ENCODE measurements around the gene VAV2.

Gene VAV2

DNA sequence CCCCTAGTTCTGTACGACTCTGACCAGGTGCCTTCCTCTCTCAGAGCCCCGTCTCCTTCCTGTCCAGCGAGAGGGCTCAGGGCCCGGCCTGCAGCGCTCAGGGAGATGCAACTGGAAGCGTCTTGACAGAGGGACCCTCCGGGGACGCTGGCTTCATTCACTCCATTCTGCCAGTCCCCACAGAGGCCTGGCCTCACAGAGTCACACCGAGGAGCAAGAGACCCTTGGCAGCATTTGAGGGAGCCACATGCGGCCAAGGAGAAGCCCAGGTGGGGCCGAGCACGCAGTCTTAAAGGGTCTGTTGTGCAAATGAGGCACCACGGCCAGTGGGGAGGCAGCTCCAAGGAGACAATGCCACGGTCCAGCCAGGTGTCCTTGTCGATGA, 167.3 kb downstream of the VAV2 start:
- Histone ChIP-seq H3K4me3 (ENCODE audit: extremely low read depth, insufficient read depth, low read length, poor library complexity, severe bottlenecking) (no peak overlapping the region), H3K36me3 (ENCODE audit: control insufficient read depth, insufficient read depth, low read length) (peaks cover 20% of the 10 kb centered on the region), H3K27ac (ENCODE audit: low read depth, low read length, severe bottlenecking) (no peak overlapping the region), H3K9me3 (ENCODE audit: control insufficient read depth, low read length) (no peaks in the 10 kb centered on the region), H3K4me1 (ENCODE audit: control insufficient read depth, insufficient read depth, low read length, poor library complexity, severe bottlenecking) (peaks cover 15% of the 10 kb centered on the region)
- WGBS, 2 experiments (ENCODE audit: insufficient coverage in 2 of 2): 81% methylated on average over 11 to 14 of the region's 15 CpGs

DNA sequence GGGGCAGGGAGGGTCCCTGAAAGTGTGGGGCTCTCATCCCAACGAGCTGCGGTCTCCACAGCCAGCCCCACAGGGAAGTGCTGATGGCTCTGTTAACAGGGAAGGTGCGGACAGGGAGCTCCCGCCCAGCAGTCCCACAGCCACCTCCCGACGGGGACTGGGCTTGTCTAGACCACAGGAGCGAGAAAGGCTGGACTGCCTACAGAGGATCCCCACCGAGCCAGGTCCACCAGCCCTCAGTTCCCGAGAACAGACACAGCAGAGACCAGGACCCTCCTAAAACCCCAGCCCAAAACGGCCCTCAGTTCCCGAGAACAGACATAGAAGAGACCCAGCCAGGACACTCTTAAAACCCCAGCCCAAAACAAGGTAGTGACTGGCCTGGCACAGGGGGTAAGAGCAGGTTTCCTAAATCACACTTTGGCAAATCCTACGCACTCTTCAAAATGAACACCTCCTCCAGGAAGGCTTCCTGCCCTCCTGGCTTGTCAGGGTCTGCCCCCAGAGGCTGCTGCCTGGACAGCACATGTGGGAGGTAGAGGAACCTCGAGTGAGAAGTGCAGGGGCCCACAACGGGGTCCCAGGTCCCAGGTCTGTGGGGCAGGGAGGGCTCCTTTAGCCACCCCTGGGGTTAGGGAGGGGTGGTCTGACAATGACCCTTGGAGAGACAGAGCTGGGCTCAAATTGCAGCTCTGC, 167.9 kb downstream of the VAV2 start:
- Histone ChIP-seq H3K9me3 (ENCODE audit: control insufficient read depth, low read length) (no peaks in the 10 kb centered on the region), H3K4me1 (ENCODE audit: control insufficient read depth, insufficient read depth, low read length, poor library complexity, severe bottlenecking) (peaks cover 15% of the 10 kb centered on the region), H3K36me3 (ENCODE audit: control insufficient read depth, insufficient read depth, low read length) (peaks cover 17% of the 10 kb centered on the region), H3K27ac (ENCODE audit: low read depth, low read length, severe bottlenecking) (no peak overlapping the region), H3K4me3 (ENCODE audit: extremely low read depth, insufficient read depth, low read length, poor library complexity, severe bottlenecking) (no peak overlapping the region)
- 80 to 88% methylated on average over 12 to 14 of the region's 14 CpGs for WGBS, 2 experiments (ENCODE audit: insufficient coverage in 2 of 2)

DNA sequence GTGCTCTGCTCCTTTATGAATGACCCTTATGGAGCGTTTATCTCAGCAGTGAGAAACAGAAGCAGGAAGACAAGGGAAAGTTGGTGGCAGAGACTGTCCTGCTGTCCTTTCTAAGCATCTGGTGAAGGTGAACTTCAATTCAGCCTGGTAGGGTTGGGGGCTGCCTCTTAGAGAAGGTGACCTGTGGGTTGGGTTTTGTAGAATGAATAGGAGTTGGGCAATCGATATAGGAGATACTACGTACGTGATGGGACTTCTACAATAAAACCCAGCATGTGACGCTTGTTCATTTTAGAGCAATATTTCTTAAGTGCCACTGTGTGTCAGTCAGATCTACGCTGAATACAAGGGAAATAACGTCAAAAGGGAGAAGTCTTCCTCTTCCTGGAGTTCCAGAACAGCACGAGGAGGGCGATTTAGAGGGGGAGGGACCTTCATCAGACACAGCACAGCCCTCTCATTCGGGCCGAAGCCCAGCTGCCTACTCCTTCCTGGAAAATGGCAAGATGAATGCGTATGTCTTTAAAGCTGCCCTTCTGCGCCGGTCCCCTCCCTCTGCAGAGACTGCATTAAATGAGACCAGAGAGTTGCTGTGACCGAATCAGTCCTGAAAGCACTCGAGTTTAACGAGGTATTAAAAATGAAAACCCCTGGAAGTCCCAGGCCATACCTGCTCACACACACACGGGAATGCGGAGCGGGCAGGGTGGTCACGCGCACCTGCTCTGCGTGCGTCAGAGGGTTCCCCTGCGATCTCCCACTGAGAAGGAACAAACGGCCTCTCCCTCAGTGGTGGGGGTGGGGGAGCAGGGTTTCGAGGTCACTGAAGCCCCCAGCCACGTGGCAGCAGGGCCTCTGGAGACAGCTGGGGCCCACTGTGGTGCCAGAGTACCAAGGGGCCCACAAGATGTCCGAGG, 168.7 kb downstream of the VAV2 start:
- peaks cover 15% of the 10 kb centered on the region for H3K4me1 ChIP-seq (ENCODE audit: control insufficient read depth, insufficient read depth, low read length, poor library complexity, severe bottlenecking)
- no peak overlapping the region for H3K4me3 ChIP-seq (ENCODE audit: extremely low read depth, insufficient read depth, low read length, poor library complexity, severe bottlenecking)
- no peaks in the 10 kb centered on the region for H3K9me3 ChIP-seq (ENCODE audit: control insufficient read depth, low read length)
- 88% methylated on average over 24 of the region's 29 CpGs for WGBS, 2 experiments (ENCODE audit: insufficient coverage in 2 of 2)
- peaks cover 15% of the 10 kb centered on the region for H3K36me3 ChIP-seq (ENCODE audit: control insufficient read depth, insufficient read depth, low read length)
- H3K27ac ChIP-seq (ENCODE audit: low read depth, low read length, severe bottlenecking): no peak overlapping the region

DNA sequence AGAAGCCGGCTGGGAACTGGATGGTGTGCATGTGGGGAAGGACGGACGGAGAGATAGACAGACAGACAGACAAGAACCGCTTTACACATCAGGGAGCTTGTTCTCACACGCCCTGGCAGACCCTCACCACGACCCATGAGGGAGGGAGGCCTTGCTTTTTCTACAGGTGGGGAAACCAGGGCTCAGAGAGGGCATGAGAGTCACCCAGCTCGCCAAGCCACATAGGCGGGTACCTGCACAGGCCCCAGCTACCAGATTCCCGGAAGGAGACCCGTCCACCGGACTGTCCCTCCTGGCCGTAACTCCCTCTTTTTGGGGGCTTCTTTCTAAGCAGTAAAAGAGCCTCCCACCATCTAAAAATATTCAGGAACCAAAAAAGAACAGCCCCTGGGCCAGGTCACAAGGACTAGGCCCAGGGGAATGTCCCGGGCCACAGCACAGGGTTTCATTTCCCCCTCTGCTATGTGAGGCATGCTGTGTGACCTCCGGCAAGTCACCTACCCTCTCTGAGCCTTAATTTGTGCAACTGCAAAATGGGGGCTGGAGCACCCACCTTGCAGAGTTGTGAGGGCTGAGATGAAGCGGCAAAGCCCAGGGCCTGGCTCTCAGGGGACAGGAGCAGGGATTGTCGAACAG, 169.6 kb downstream of the VAV2 start:
- Histone ChIP-seq H3K4me3 (ENCODE audit: extremely low read depth, insufficient read depth, low read length, poor library complexity, severe bottlenecking) (no peak overlapping the region), H3K4me1 (ENCODE audit: control insufficient read depth, insufficient read depth, low read length, poor library complexity, severe bottlenecking) (peaks cover 15% of the 10 kb centered on the region), H3K9me3 (ENCODE audit: control insufficient read depth, low read length) (no peaks in the 10 kb centered on the region), H3K36me3 (ENCODE audit: control insufficient read depth, insufficient read depth, low read length) (peaks cover 19% of the 10 kb centered on the region), H3K27ac (ENCODE audit: low read depth, low read length, severe bottlenecking) (no peak overlapping the region)
- WGBS, 2 experiments (ENCODE audit: insufficient coverage in 2 of 2): 91 to 94% methylated on average over 10 to 16 of the region's 16 CpGs

DNA sequence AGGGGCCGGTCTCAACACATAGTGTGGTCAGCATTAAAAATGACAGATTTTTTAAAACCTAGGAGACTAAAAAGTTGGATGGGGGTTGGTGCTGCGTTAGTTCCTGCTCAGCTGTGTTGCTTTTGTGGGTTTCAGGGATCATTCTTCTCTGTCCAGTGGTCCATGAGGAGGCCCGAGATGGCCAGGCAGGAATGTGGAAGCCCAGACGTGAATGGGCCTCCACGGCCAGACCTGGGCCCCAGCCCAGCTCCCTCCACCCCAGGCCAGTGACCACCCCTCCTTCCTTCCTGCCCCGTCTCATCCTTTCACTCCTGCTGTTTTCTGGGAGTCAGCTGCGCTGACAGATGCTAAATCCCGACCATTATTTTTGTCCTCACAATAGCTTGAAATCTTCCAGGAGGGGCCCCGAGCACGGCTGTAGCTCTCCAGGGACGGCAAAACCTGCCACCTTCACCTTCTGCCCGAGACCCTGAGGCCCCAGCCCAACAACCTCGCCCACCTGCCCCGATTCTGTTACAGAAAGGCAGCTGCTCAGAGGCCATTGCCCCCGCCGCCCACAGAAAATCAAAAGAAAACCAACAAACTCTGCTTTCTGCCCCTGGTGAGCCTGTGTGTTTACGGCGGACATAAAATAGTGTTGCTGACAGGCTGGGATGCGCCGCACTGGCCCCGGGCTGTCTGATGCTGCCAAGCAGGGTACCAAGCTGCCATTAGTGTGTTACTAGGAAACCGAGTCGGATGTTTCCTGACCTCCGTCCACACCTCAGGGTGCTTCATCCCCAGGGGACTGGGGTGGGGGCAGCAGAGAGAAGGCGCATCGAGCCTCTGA, 170.3 kb downstream of the VAV2 start:
- H3K4me1 ChIP-seq (ENCODE audit: control insufficient read depth, insufficient read depth, low read length, poor library complexity, severe bottlenecking): peaks cover 14% of the 10 kb centered on the region
- peak overlapping the region; percentile 23 for H3K27ac ChIP-seq (ENCODE audit: low read depth, low read length, severe bottlenecking)
- H3K36me3 ChIP-seq (ENCODE audit: control insufficient read depth, insufficient read depth, low read length): peaks cover 24% of the 10 kb centered on the region
- no peak overlapping the region for H3K4me3 ChIP-seq (ENCODE audit: extremely low read depth, insufficient read depth, low read length, poor library complexity, severe bottlenecking)
- no peaks in the 10 kb centered on the region for H3K9me3 ChIP-seq (ENCODE audit: control insufficient read depth, low read length)
- WGBS, 2 experiments (ENCODE audit: insufficient coverage in 2 of 2): 87 to 88% methylated on average over 21 to 23 of the region's 26 CpGs

DNA sequence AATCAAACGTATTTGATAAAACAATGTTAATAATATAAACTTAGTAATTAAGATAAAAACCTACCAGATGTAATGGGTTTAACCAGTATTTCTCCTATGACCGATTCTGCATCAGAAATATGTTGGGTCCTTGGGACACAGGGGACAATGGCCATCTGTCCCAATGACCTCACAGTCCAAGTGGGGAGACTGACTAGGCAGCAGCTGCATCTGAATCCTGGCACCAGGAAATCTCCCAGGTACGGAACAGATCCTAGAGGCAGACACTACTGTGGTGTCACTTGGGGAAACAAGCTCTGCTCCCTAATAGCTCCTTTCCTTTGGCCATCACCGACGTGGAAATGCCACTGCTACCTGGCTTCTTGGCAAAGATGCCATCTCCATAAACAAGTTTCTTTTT, 172.2 kb downstream of the VAV2 start:
- H3K36me3 ChIP-seq (ENCODE audit: control insufficient read depth, insufficient read depth, low read length): peaks cover 31% of the 10 kb centered on the region
- 97 to 100% methylated on average over 3 to 4 of the region's 5 CpGs for WGBS, 2 experiments (ENCODE audit: insufficient coverage in 2 of 2)

DNA sequence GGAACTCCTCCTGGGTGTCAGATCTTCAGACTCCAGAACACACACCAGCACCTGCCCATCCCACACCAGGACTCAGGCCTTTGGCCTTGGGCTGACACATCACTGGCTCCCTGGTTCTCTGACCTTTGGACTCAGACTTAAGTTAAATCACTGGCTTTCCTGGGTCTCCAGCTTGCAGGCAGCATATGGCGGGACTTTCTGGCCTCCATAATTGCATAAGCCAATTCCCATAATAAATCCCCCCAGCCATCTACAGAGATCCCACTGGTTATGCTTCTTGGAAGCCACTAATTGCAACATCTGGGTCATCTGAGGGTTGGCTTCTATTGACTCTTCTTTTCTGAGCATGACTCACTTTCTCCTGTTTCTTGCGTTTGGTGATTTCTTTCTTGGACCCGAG, 173.7 kb downstream of the VAV2 start:
- H3K4me3 ChIP-seq (ENCODE audit: extremely low read depth, insufficient read depth, low read length, poor library complexity, severe bottlenecking): no peak overlapping the region
- WGBS, 2 experiments (ENCODE audit: insufficient coverage in 2 of 2): 93 to 97% methylated on average over 3 of the region's 3 CpGs
- H3K36me3 ChIP-seq (ENCODE audit: control insufficient read depth, insufficient read depth, low read length): peaks cover 41% of the 10 kb centered on the region
- no peaks in the 10 kb centered on the region for H3K9me3 ChIP-seq (ENCODE audit: control insufficient read depth, low read length)
- H3K4me1 ChIP-seq (ENCODE audit: control insufficient read depth, insufficient read depth, low read length, poor library complexity, severe bottlenecking): no peaks in the 10 kb centered on the region
- no peak overlapping the region for H3K27ac ChIP-seq (ENCODE audit: low read depth, low read length, severe bottlenecking)

More for the DNA sequence above, 172.2 kb downstream of the VAV2 start:
- Histone ChIP-seq H3K27ac (ENCODE audit: low read depth, low read length, severe bottlenecking) (no peak overlapping the region), H3K4me3 (ENCODE audit: extremely low read depth, insufficient read depth, low read length, poor library complexity, severe bottlenecking) (no peak overlapping the region), H3K4me1 (ENCODE audit: control insufficient read depth, insufficient read depth, low read length, poor library complexity, severe bottlenecking) (no peaks in the 10 kb centered on the region), H3K9me3 (ENCODE audit: control insufficient read depth, low read length) (no peaks in the 10 kb centered on the region)

DNA sequence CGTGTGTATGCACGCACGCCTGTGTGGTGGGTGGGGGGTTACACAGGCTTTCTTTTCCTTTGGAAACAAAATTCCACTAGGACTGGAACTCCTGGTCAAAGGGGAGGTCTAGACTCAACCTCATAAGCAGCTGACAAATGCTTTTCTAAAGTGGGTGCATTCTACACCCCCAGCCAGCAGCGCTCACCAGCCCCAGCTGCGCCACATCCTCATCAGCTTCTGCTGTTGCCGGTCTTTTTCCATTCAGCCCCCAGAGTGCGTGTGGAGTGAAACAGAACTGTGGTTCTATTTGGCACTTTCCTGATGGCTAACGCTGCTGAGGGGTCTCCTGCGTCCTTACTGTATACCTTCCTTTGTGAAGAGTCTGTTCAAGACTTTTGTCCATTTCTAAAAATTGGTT, 176.3 kb downstream of the VAV2 start:
- H3K9me3 ChIP-seq (ENCODE audit: control insufficient read depth, low read length): no peaks in the 10 kb centered on the region
- H3K4me3 ChIP-seq (ENCODE audit: extremely low read depth, insufficient read depth, low read length, poor library complexity, severe bottlenecking): no peak overlapping the region
- 100% methylated on average over 3 to 6 of the region's 9 CpGs for WGBS, 2 experiments (ENCODE audit: insufficient coverage in 2 of 2)
- H3K4me1 ChIP-seq (ENCODE audit: control insufficient read depth, insufficient read depth, low read length, poor library complexity, severe bottlenecking): no peaks in the 10 kb centered on the region
- H3K36me3 ChIP-seq (ENCODE audit: control insufficient read depth, insufficient read depth, low read length): peaks cover 37% of the 10 kb centered on the region
- H3K27ac ChIP-seq (ENCODE audit: low read depth, low read length, severe bottlenecking): no peak overlapping the region

DNA sequence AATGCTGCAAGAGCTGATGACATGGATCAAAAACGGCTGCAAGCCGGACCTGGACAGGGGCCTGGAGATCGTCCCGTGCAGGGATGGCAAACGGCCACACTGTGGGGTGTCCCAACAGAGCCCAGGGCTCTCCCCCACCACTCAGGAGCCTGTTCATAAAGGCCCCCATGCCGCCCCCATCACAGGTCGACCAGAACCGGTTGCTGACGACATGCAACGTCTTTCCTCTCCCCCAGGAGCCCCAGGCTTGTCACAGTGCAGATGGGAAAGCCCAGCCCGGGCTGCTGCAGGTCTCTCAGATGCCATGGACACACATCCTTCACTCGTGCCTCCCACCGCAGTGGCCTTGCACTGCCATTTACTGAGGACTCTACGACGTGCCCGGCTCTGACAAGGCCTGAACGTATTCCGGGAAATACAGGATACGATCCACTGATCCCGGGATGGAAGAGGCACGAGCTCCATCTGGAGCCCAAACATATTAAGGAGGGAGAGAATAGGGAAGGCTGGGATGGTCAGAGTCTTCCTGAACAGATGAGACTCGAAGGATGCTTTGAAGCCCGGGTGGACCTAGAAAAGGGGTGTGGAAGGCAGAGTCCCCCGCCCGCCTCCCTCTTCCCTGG, 177.4 kb downstream of the VAV2 start:
- H3K36me3 ChIP-seq (ENCODE audit: control insufficient read depth, insufficient read depth, low read length): peaks cover 43% of the 10 kb centered on the region
- WGBS, 2 experiments (ENCODE audit: insufficient coverage in 2 of 2): 90 to 95% methylated on average over 24 to 25 of the region's 25 CpGs
- H3K27ac ChIP-seq (ENCODE audit: low read depth, low read length, severe bottlenecking): no peak overlapping the region
- H3K4me3 ChIP-seq (ENCODE audit: extremely low read depth, insufficient read depth, low read length, poor library complexity, severe bottlenecking): no peak overlapping the region
- H3K9me3 ChIP-seq (ENCODE audit: control insufficient read depth, low read length): no peaks in the 10 kb centered on the region
- H3K4me1 ChIP-seq (ENCODE audit: control insufficient read depth, insufficient read depth, low read length, poor library complexity, severe bottlenecking): no peaks in the 10 kb centered on the region

Data from mesodermal cell (in vitro differentiated cells).